Peyer's patch (tissue), 4 donors: Measurements from ENCODE around the gene NTRK2. TPM values are rescaled to one million over a fixed set of nuclear protein-coding genes. Genes with fewer than 3 reads are reported as not detected.

Experiments
- DNase-seq, 3 donors: peaks; one replicate each; pipeline ENCODE4 v3.0.0-alpha.2; 2017 to 2019
- H3K27ac ChIP-seq, 4 donors: fragments of 200-600 bp; sonication (generic); one replicate each; pipeline ENCODE4 v1.5.1; 2016 to 2019
- H3K27me3 ChIP-seq, 2 donors: fragments of 200-600 bp; sonication (generic); one replicate each; pipeline ENCODE4 v1.5.1; 2019
- H3K36me3 ChIP-seq, 3 donors: fragments of 200-600 bp; sonication (generic); one replicate each; pipeline ENCODE4 v1.5.1; 2016 to 2019
- H3K4me1 ChIP-seq, 4 donors: fragments of 200-600 bp; sonication (generic); one replicate each; pipeline ENCODE4 v1.5.1; 2016 to 2019
- H3K4me3 ChIP-seq, 4 donors: fragments of 200-600 bp; sonication (generic); 1 replicate in 3 of 4; 2 replicates in 1 of 4; pipeline ENCODE4 v1.5.1; 2016 to 2019; ENCODE audit warnings: mild to moderate bottlenecking in 1 of 4
- H3K9me3 ChIP-seq, 4 donors: fragments of 200-600 bp; sonication (generic); one replicate each; pipeline ENCODE4 v1.5.1; 2016 to 2019; ENCODE audit warnings: mild to moderate bottlenecking in 1 of 4
- CTCF ChIP-seq, 6 experiments: fragments of 450-650 bp in 4 of 6; fragments of 200-600 bp in 2 of 6; sonication (generic) in 1 of 6; IDR thresholded peaks; one replicate each; pipeline ENCODE4 v1.5.1; 2017 to 2019; ENCODE audit warnings: antibody characterized with exemption in 6 of 6, mild to moderate bottlenecking in 3 of 6, moderate library complexity in 1 of 6
- POLR2A ChIP-seq, 2 donors: fragments of 450-650 bp; IDR thresholded peaks; one replicate each; pipeline ENCODE4 v1.5.1; 2017; ENCODE audit warnings: antibody characterized with exemption in 2 of 2, mild to moderate bottlenecking in 2 of 2, moderate library complexity in 2 of 2
- total RNA-seq, 4 donors: library from RNA; depleted of rRNA; stranded (reverse); fragments of >200 nt; gene quantifications; one replicate each; pipeline ENCODE4 v1.1.0, GENCODE V29; 2016

The NTRK2 gene
- total RNA-seq, 4 donors from 2014 or later, result 0.35 to 1.7 (median 0.84) TPM

GRCh38 chr9:84818791-84819190 is 149.3 kb downstream of the NTRK2 start:
- no peak overlapping the region for H3K27ac ChIP-seq
- H3K27me3 ChIP-seq, result no peaks in the 10 kb centered on the region
- no peaks in the 10 kb centered on the region for H3K36me3 ChIP-seq
- H3K9me3 ChIP-seq, result no peaks in the 10 kb centered on the region
- DNase-seq, result no peak
- TF ChIP-seq POLR2A (IDR thresholded peaks at IDR 0.05) (no peak), CTCF (IDR thresholded peaks at IDR 0.05) (no peak)
- no peaks in the 10 kb centered on the region for H3K4me1 ChIP-seq
- no peak overlapping the region for H3K4me3 ChIP-seq

GRCh38 chr9:84819491-84819991 is 150.0 kb downstream of the NTRK2 start:
- Histone ChIP-seq H3K27ac (no peak overlapping the region), H3K27me3 (no peaks in the 10 kb centered on the region), H3K9me3 (no peaks in the 10 kb centered on the region), H3K4me1 (no peaks in the 10 kb centered on the region), H3K4me3 (no peak overlapping the region), H3K36me3 (no peaks in the 10 kb centered on the region)
- TF ChIP-seq POLR2A (IDR thresholded peaks at IDR 0.05) (no peak), CTCF (IDR thresholded peaks at IDR 0.05) (no peak)
- no peak for DNase-seq

- H3K4me1 ChIP-seq, result no peaks in the 10 kb centered on the region
- H3K9me3 ChIP-seq, result no peaks in the 10 kb centered on the region
- H3K27me3 ChIP-seq, result no peaks in the 10 kb centered on the region
- H3K4me3 ChIP-seq, result no peak overlapping the region
- TF ChIP-seq CTCF (IDR thresholded peaks at IDR 0.05), result no peak
- TF ChIP-seq POLR2A (IDR thresholded peaks at IDR 0.05), result no peak
- DNase-seq, result no peak
- no peak overlapping the region for H3K27ac ChIP-seq
- H3K36me3 ChIP-seq, result no peaks in the 10 kb centered on the region
Observed at GRCh38 chr9:84821431-84821830, 151.9 kb downstream of the NTRK2 start.

- H3K4me1 ChIP-seq, result no peaks in the 10 kb centered on the region
- no peak overlapping the region for H3K27ac ChIP-seq
Observed at GRCh38 chr9:84822589-84823233, 153.2 kb downstream of the NTRK2 start.

GRCh38 chr9:84823421-84824271 is 154.1 kb downstream of the NTRK2 start:
- no peak for DNase-seq
- no peaks in the 10 kb centered on the region for H3K4me1 ChIP-seq
- TF ChIP-seq POLR2A (IDR thresholded peaks at IDR 0.05), result no peak
- no peak for TF ChIP-seq CTCF (IDR thresholded peaks at IDR 0.05)
- H3K27ac ChIP-seq, result no peak overlapping the region
- no peak overlapping the region for H3K4me3 ChIP-seq
- H3K36me3 ChIP-seq, result no peaks in the 10 kb centered on the region
- H3K27me3 ChIP-seq, result no peaks in the 10 kb centered on the region
- no peaks in the 10 kb centered on the region for H3K9me3 ChIP-seq

More at GRCh38 chr9:84822589-84823233, 153.2 kb downstream of the NTRK2 start:
- no peak for DNase-seq
- Histone ChIP-seq H3K9me3 (no peaks in the 10 kb centered on the region), H3K27me3 (no peaks in the 10 kb centered on the region), H3K4me3 (no peak overlapping the region), H3K36me3 (no peaks in the 10 kb centered on the region)
- TF ChIP-seq POLR2A (IDR thresholded peaks at IDR 0.05) (no peak), CTCF (IDR thresholded peaks at IDR 0.05) (no peak)
